ENCODE data around the gene STPG1.

STPG1 gene

DNA sequence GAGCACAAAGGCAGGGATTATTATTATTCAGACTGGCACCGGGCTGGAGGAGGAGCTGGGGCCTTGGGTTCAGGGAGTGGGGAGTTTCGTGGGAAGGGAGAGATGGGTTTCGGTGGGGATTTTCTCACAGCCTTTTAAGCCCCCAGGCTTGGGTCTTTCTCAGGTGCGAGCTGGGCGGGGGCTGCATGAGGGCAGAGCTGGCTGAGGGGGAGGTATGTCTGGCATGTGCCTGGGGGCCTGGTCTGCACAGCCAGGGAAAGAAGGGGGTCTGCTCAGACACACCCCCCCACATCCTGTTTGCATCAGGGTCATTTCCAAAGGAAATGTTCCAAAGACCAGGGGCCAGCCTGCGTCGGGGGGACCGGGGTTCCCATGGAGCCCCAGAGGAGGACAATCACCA is 72.8 kb downstream of the STPG1 start:
- DNase-seq: no peak

GRCh38 chr1:24339996-24340395 is 73.6 kb downstream of the STPG1 start:
- no peak for DNase-seq

DNA sequence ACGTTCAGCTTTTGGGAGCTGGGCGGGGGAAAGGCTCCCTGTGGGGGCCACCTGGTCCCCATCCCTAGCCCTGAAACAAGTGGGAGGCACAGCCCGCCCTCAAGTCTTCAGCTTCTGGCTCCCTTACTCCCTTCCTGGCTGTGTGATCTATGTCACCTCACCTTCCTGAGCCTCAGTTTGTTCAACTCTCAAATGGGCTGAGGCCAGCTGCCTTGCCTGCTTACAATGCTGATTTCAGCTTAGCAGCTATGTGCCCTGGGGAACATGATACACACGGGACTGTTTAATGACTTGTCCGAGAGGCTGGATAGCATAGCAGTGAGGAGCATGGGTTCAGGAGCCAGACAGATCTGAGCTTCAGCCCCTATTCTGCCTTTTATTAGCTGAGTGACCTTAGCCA is 75.1 kb downstream of the STPG1 start:
- no peak for DNase-seq

DNA sequence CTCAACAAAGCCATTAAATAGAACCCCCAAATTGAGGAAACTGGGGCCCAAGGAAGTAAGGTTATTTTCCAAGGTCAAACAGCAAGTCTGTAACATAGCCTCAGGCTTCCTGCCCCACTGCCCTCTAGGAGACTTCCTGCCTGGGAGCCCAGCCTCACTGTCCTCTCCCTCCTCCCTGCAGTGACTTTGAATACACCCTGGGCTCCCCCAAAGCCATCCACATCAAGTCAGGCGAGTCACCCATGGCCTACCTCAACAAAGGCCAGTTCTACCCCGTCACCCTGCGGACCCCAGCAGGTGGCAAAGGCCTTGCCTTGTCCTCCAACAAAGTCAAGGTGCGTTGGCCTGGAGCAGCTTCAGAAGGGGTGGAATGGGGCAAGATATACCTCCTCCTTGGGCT is 76.1 kb downstream of the STPG1 start:
- DNase-seq: no peak

GRCh38 chr1:24336075-24336474 is 77.5 kb downstream of the STPG1 start:
- no peak for DNase-seq

DNA sequence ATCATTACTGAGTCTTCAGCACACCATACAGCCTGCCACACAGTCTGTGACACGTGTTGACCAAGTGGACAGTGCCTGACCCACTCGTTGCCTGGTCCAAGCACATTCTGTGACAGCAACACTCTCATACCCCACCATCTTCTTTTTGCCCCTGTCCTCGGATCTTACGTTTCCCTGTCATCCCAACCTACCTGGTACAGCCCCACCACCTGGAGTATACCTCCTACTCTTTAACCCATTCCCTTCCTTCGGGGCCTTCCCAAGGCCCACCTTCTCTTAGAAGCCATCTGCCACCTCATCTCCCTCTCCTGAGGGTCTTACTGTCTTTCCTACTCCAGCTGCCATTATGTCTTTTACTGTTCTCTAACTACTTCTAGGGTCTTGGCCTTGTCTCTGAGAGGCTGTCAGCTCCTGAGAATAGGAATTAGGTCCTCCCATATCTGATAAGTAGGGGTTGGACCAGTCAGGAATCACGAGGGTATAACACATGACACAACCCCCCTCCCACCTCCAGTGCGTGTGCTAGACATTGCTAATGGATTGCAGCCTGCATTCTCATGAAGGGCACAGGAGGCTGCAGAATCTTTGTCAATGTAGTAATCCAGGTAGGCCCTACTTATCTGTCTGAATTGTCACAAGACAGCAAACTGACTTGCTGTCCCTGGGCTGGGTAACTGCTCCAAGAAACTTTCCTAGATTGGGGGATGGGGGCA is 81.5 kb downstream of the STPG1 start:
- no peak for DNase-seq

DNA sequence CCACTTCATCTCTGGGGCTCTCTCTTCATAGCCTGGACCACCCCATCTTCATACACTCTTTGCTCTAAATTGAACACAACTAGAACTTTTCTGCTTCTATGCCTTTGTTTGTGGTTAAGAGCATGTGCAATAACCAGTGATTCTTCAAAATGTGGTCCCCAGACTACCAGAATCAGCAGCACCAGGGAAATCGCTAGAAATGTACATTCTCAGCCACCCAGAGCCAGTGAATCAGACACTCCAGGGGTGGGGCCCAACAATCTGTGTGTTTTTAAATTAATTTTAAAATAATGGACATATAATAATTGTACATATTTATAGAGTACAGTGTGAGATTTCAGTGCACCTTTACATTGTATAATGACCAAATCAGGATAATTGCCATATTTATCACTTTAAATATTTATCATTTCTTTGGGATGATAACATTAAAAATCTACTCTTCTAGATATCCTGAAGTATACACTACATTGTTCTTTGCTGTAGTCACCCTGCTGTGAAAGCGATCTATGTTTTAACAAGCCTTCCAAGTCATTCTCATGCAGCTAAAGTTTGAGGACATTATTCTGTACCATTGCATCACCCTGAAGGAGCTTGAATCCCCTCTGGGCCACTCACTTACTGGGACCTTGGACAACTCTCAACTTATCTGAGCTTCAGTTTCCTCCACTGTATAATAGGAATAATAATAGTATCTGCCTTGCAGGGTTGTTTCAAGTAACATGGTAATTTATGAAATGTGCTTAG is 83.6 kb downstream of the STPG1 start:
- DNase-seq: no peak

- DNase-seq: no peak
These were observed 84.3 kb downstream of the STPG1 start for GRCh38 chr1:24329331-24329730.

- no peak for DNase-seq
These were observed 85.7 kb downstream of the STPG1 start for GRCh38 chr1:24327891-24328290.

DNA sequence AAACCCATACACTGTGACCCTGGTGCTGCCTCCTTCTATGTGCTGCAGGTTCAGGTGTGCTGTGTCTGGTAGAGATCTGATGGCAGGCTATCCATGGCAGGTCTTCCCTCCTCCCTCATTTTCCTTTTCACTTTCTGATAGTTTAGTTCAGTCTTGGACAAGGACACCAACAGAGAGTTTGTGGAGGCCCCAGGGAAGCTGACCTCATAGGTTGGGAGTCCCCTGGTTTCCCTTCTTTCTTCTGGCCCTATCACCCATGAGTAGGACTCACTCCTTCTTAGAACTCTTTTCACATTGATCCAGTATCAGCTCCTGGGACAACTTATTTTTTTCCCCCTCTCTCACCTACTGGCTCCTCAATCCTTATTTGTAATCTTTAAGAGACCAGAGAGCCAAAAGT is 86.1 kb downstream of the STPG1 start:
- DNase-seq: no peak

DNA sequence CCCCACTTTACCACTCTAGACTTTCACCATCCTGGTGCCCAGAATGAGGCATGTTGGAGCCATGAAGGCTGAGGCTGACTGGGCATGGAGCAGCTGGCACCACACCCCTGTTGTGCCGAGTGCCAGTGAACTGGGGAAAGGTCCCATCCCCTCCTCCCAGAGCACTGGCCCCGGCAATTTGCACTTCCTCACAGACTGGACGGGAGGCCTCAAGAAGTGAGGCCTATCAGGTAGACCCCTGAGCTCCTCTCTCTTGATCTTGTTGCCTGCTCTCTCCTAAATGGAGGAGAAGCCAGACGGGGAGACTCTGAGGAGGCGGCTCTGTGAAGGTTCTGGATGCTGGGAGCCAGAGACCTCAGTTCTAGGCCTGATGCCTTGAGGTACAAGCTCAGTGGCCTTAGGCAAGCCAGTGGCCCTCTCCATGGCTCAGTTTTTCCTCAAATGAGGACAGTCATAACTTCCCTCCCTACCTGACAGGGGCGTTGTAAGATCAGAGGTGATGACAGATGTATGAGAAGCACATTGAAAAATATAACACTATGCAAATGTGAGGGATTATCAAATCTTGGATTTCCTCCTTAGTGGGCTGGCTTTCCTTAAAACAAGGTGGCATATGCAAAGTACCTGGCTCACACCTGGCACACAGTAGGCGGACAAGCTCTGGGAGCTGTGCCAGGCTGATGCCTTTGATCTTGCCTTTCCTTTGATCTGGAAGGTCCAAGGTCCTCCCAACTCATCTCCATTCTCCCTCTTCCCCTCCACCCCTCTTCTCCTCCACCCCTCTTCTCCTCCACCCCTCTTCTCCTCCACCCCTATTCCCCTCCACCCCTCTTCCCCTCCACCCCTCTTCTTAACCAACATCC is 87.8 kb downstream of the STPG1 start:
- DNase-seq: no peak

- no peak for DNase-seq
These were observed 88.7 kb downstream of the STPG1 start for GRCh38 chr1:24324903-24325302.

DNA sequence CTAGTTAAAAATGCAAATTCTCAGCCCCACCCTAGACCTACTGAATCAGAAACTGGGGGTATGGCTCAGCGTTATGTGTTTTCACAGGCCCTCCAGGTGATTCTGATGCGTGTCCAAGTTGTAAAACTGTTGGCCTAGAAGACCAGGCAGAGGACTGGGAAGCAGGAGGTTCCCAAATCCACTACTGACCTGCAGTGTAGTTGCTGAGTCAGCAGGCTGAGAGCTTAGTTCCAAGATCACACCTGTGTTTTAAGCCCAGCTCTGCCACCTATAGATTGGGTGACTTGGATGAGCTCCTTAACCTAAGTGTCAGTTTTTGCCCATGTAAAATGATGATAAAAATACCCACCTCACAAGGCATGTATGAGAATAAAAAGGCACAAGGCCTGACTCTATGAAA is 90.3 kb downstream of the STPG1 start:
- no peak for DNase-seq

- DNase-seq: no peak
These were observed 91.0 kb downstream of the STPG1 start for GRCh38 chr1:24322470-24323177.

DNA sequence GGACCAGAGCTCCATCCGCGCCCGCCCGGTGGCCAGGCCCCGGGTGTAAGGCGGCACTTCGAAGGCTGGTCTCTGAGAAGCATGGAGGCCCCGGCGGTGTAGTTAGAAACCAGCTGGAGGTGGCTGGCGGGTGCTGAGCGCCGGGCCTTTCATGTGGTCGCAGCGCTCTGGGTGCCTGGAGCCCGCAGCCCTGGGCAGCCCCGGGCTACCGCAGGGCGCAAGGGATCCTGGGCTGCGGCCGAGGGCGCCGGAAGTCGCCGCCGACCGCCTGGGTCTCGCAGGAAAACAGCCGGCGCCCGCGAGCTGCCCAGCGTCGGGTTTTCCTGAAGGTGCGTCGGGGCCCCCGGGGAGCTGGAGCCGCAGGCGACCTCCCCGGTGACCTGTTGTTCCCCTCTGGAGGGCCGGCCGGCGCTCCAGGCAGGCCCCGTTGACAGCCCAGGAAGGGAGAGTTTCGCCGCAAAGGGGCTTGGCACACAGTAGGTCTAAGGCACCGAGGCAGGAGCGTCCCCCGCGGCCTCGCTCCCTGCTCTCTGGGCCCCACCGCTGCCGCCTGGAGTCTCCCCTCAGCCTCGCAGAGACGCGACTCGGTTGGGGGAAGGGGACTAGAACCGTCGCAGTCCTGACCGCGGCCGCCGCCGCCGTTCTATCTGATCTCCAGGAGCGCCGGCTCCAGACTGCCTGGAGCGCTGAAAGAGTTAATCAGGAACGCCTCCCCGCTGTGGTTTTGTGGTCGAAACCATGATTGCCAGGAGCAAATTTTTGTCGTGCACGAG is 91.7 kb downstream of the STPG1 start:
- DNase-seq: peak; percentile 84

DNA sequence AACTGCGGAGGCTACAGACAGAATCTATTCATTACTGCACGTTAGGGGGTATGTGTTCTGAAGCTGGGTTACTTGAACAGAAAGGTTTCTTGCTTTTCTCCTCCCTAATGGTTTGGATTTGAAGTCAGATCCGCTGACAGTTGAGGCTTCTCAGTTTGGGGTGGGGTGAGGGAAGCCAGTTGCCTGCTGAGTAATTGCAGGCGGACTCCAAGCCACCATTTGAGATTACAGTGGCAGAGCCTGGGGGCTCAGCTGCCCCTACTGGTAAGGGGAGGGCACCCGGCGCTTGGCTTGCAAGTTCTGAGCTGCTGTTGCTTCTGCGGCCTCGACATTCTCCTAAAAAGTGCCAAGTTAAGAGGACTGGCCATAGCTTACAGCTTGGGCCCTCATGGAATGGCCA is 92.5 kb downstream of the STPG1 start:
- no peak for DNase-seq

DNA sequence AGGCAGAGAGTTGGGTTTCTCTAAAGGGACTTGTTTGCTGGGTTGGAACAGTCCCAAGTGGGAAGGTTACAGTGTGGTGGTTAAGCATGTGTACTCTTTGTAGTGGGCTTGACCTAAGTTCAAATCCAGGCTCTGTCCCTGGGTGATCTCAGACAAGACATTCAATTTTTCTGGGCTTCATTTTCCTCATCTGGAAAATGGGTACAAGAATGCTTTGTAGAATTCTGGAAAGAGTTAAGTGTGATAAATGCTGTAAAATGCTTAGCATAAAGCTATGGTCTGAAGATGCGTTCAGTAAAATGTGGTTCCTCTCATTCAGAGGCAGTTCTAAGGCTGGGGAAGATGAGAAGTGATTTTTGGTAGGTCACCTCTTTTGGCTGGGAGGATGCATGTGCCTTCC is 93.6 kb downstream of the STPG1 start:
- no peak for DNase-seq

DNA sequence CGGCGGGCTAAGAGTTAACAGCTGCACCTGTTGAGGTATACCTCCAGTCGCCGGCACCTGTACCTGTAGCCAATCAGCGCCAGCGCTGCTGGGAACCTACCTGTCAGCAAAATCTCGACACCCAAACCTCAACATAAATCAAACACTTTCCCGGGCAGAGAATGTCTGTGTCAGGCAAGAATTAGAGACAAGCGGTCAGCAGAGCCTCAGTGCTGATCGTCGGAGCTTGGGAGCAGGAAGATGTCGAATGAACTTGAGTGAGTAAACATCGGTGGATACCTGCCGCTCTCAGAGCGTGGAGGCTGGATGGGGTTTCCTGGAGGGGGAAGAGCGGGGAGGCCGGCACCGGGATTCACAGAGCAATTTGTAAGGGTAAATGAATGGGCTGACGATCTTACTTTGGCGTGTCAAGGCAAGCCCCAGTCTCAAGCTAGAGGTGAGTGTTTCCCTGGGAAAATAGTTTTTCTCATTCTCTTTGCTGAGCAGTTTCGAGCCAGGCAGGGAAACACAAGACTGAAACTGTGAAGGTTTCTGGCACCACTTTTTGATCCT is 94.2 kb downstream of the STPG1 start, which contains the start of gene GRHL3:
Gene GRHL3 (plus strand): TSS at position 46 of the 552 bp plus-strand sequence. CDS start 195 bp downstream, at position 241.
- no peak for DNase-seq

DNA sequence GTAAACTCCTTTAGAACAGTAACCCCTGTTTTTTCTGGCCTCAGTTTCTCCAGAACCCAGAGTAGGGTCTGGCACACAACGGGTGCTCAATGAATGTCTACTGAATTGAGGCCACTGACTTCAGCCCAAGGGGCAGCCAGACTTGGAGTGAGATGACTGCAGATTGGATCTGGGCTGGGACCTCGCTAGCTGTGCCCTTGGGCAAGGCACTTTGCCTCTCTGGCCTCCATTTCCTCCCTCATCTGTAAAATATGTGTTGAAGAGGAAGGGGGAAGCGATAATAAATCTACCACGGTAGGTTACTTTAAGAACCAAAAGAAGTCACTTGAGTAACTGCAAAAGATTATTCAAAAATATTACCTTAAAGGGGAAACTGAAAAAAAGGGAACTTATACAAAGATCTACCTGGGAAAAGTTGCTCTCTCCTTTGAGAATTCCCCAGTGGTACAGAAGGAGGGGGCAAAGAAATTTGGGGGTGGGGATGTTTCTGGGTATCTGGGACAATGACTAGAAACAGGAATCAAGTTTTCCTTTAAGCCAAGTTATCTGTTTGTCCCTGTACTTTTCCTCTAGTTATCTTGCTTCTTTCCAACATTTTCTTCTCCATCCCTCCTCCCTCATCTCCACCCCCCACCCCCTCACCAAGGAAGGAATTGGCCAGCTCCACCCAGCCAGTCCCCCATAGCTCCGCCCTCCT is 94.8 kb downstream of the STPG1 start:
- DNase-seq: no peak

DNA sequence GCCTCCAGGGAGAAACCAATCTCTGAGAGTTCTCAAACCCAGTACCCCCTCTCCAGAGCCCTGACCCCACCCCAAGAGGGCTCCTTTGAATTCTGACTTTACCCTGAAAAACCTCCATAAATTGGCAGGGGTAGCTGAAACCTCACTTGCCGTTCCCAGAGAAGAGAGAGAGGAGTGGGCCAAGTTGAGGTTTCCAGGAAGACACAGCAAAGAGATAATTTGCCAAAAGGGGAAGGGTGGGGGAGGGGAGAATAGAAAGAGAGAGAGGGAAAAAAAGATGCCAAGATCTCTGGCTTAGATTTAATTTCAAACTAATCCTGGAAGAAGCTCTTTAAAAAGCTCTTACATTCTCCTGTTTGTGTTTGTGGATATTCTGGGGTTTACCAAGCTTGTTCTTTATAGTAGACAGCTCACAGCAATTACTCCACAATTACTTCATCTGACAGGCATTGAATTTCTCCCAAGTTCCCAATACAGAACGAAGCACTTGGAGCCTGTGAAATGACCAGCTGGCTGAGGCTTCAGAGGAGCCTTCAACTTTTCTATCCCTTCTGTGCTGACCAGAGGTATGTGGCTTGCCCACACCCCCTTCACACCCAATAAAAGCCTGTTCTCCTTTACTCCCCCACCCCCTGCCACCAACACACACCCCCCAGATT is 95.5 kb downstream of the STPG1 start:
- DNase-seq: peak; percentile 54

DNA sequence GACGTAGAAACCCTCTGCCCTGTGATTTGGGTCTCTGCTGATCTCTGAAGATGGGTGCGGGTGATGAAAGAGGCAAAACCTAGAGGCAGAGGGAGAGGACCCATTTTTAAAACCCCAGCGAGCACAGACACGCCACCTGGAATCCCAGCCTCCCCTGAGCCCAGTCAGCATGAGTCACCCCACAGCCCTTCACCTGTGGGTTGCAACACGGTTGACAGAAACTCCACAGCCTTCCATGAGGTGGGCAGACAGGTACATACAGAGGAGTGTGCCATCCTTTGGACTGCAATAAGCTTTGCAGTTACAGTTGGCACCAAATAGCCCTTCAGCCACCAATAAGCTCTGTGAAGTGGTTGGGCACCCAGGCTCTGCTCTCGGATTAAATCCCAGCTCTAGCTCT is 96.5 kb downstream of the STPG1 start:
- DNase-seq: no peak
